Lower leg skin (tissue), 4 donors: ENCODE results near the gene AQP1. TPM values are rescaled to one million over a fixed set of nuclear protein-coding genes. Genes with fewer than 3 reads are reported as not detected.

Source experiments
- DNase-seq, 2 donors: peaks; one replicate each; pipeline ENCODE4 v3.0.0-alpha.2; 2019; ENCODE audit warnings: low spot score in 2 of 2
- H3K4me3 ChIP-seq: fragments of 200-600 bp; sonication (generic); 2 replicates; pipeline ENCODE4 v1.5.1; 2017; ENCODE audit warnings: mild to moderate bottlenecking, low read depth; ENCODE audit not compliant: poor library complexity, severe bottlenecking
- POLR2A ChIP-seq, 2 donors: fragments of 450-650 bp; IDR thresholded peaks; one replicate each; pipeline ENCODE4 v1.6.1; 2016 to 2017; ENCODE audit warnings: antibody characterized with exemption in 2 of 2, mild to moderate bottlenecking in 1 of 2, moderate library complexity in 1 of 2
- WGBS, 2 donors: methylation state at CpG; one replicate each; pipeline ENCODE4 v1.1.5; 2018; 5-methylcytosine and 5-hydroxymethylcytosine counted together
- intact Hi-C: fragments of 100-400 bp; cut with DNase I; formaldehyde crosslinking; loops from one replicate; pipeline ENCODE4 v1.15.0; 2023; ENCODE audit warnings: low total_unique reads
- total RNA-seq, 4 donors: library from RNA; depleted of rRNA; stranded (reverse); fragments of >200 nt; gene quantifications; one replicate each; pipeline ENCODE4 v1.1.0, GENCODE V29; 2016
- TF ChIP-seq, protein P1 (sequence below), 3 donors: fragments of 450-650 bp; IDR thresholded peaks; one replicate each; pipeline ENCODE4 v1.5.1; 2016; ENCODE audit warnings: antibody characterized with exemption in 3 of 3, mild to moderate bottlenecking in 3 of 3, moderate library complexity in 2 of 3

Gene AQP1
- total RNA-seq, 4 donors from 2014 or later: 50.7 to 247 (median 103) TPM

DNA sequence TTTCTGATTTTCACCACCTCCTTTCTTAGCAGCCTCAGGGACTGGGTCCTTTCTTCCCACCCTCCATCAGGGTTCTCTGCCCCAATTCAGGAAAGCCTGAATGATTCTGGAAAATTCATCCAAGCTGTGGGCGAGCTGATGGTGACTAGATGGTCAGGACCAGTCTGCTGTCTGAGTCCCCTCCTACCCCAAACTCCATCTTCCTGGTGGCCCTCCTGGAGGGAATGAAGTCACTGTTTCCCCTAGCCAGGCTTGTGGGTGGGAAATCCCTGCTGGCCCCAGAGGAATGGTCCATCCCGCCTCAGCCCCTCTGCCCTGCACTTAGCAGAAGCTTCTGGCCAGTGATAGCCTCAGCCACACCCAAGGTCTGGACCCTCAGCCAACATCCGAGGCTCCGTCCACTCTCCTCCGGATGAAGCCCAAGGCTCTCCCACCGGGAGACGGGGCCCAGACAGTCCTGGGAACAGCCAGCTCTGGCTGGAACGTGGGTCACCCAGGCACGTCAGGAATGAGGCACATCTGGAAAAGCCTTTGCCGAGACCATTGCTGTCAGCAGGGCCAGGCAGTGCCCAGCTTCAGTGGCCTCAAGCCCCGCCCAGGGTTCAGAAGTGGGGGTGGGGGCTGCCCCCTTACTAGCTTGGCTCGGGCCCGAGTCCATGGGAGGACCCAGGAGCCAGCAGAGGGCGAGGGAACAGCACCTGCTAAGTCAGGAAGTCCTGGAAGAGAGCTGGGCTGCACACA is 4.0 kb upstream of the AQP1 start:
- H3K4me3 ChIP-seq: no peak overlapping the region
- no peak for DNase-seq
- intact Hi-C loops: no loop called here
- 47 to 68% methylated on average over 13 to 14 of the region's 14 CpGs for WGBS, 2 donors
- TF ChIP-seq, protein P1, sequence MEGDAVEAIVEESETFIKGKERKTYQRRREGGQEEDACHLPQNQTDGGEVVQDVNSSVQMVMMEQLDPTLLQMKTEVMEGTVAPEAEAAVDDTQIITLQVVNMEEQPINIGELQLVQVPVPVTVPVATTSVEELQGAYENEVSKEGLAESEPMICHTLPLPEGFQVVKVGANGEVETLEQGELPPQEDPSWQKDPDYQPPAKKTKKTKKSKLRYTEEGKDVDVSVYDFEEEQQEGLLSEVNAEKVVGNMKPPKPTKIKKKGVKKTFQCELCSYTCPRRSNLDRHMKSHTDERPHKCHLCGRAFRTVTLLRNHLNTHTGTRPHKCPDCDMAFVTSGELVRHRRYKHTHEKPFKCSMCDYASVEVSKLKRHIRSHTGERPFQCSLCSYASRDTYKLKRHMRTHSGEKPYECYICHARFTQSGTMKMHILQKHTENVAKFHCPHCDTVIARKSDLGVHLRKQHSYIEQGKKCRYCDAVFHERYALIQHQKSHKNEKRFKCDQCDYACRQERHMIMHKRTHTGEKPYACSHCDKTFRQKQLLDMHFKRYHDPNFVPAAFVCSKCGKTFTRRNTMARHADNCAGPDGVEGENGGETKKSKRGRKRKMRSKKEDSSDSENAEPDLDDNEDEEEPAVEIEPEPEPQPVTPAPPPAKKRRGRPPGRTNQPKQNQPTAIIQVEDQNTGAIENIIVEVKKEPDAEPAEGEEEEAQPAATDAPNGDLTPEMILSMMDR (IDR thresholded peaks at IDR 0.05): no peak
- no peak for TF ChIP-seq POLR2A (IDR thresholded peaks at IDR 0.05)

- TF ChIP-seq, protein P1 (IDR thresholded peaks at IDR 0.05): no peak
- no peak for TF ChIP-seq POLR2A (IDR thresholded peaks at IDR 0.05)
- intact Hi-C loops: no loop called here
- no peak overlapping the region for H3K4me3 ChIP-seq
- no peak for DNase-seq
- WGBS, 2 donors: 86 to 87% methylated on average over 10 of the region's 10 CpGs
Measured at GRCh38 chr7:30908681-30909080, 3.0 kb upstream of the AQP1 start.

DNA sequence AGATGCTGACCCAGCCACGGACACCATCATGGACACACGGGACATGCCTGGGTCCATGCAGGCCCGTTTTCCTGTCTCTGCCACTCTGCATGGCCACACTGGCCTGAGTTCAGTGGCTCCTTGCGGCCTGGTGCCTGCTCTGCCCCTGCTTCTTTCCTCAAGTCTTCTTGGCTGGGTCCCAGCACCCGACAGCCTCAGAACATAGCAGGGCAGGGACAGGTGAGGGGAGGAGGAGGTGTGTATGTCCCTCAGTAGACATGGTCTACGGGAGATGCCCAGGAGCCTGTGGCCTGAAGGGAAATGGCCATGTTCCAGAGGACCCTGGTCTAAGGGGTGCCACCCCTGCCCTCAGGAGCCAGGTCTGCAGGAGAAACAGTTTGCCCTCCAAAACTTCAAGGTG is 2.2 kb upstream of the AQP1 start:
- H3K4me3 ChIP-seq: no peak overlapping the region
- 84 to 88% methylated on average over 6 of the region's 6 CpGs for WGBS, 2 donors
- DNase-seq: no peak
- intact Hi-C loops: no loop called here
- no peak for TF ChIP-seq POLR2A (IDR thresholded peaks at IDR 0.05)
- TF ChIP-seq, protein P1 (IDR thresholded peaks at IDR 0.05): no peak

DNA sequence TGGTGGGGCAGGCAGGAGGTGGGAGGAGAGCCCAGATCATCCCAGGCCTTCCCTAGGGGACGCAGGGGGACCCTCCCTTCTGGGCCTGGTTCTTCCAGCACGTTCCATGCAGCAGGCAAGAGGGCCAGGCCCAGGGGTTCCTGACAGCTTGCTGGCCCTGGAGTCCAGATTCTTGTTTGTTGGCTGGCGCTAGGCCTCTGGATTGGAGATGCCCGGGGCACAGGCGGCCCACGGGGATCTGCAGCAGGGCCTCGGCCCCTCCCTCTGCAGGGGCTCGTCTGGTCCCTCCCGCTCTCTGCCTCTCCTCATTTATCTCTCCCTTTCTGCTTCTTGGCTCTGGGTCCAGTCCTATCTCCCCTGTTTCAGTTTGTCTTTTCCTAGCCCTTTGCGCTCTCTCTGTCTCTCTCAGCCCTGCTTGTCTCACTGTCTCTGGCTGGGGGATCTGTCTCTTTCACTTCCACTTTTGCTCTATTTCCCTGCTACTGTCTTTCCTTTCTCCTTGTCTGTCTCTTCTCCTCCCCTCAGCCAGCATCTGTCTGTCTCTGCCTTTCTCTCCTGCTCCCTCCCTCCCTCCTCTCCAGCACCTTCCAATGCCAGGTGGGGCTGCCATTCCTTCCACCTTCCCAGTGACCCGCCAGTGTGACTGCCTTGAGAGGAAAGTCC is 1.1 kb upstream of the AQP1 start:
- intact Hi-C loops: no loop called here
- WGBS, 2 donors: 52% methylated on average over 11 of the region's 11 CpGs
- no peak overlapping the region for H3K4me3 ChIP-seq
- TF ChIP-seq, protein P1 (IDR thresholded peaks at IDR 0.05): no peak
- TF ChIP-seq POLR2A (IDR thresholded peaks at IDR 0.05): no peak
- DNase-seq: no peak

DNA sequence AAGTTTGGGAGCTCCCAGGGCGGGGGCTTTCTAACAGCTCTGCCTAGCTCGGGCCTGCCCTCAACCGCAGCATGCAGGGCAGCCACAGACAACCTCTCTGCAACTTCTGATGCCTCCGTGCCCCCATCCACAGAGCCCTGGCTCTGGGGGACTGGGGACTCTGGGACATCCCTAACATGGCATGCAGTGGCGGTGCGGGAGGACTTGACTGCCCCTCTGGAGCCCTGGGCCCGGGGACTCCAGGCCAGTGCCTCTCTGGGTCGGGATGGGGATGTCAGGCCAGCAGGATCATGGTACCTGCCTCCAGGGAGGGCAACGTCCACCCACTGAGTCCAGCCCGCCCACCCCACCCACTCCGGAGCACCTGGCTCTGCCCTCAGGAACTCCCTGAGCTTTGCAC is 520 bp upstream of the AQP1 start:
- TF ChIP-seq, protein P1 (IDR thresholded peaks at IDR 0.05): no peak
- TF ChIP-seq POLR2A (IDR thresholded peaks at IDR 0.05): no peak
- H3K4me3 ChIP-seq: no peak overlapping the region
- DNase-seq: no peak
- 57 to 67% methylated on average over 4 to 10 of the region's 11 CpGs for WGBS, 2 donors
- intact Hi-C loops: no loop called here
